Ascending aorta (tissue), 2 donors: ENCODE results near the gene PANK4. TPM values are rescaled to one million over a fixed set of nuclear protein-coding genes. Genes with fewer than 3 reads are reported as not detected.

Experiments
- DNase-seq, 2 donors: peaks; one replicate each; pipeline ENCODE4 v3.0.0-alpha.2; 2019; ENCODE audit warnings: low spot score in 2 of 2
- H3K27ac ChIP-seq, 2 donors: fragments of 200-600 bp; sonication (generic); one replicate each; pipeline ENCODE4 v1.5.1; 2016 to 2017; ENCODE audit warnings: mild to moderate bottlenecking in 1 of 2
- H3K27me3 ChIP-seq: fragments of 200-600 bp; sonication (generic); one replicate; pipeline ENCODE4 v1.5.1; 2017
- H3K36me3 ChIP-seq, 2 donors: fragments of 200-600 bp; sonication (generic); one replicate each; pipeline ENCODE4 v1.5.1; 2016
- H3K4me1 ChIP-seq, 2 donors: fragments of 200-600 bp; sonication (generic); one replicate each; pipeline ENCODE4 v1.5.1; 2016 to 2017; ENCODE audit warnings: mild to moderate bottlenecking in 1 of 2
- H3K4me3 ChIP-seq, 2 donors: fragments of 200-600 bp; sonication (generic); one replicate each; pipeline ENCODE4 v1.5.1; 2016 to 2017; ENCODE audit warnings: mild to moderate bottlenecking in 1 of 2
- H3K9me3 ChIP-seq, 2 donors: fragments of 200-600 bp; sonication (generic); one replicate each; pipeline ENCODE4 v1.5.1; 2016
- CTCF ChIP-seq, 3 experiments: fragments of 200-600 bp in 2 of 3; fragments of 450-650 bp in 1 of 3; sonication (generic) in 2 of 3; IDR thresholded peaks; one replicate each; pipeline ENCODE4 v1.5.1; 2016 to 2019; ENCODE audit warnings: antibody characterized with exemption in 3 of 3, mild to moderate bottlenecking in 1 of 3, moderate library complexity in 1 of 3
- intact Hi-C: fragments of 100-400 bp; cut with DNase I; formaldehyde crosslinking; loops from one replicate; pipeline ENCODE4 v1.15.1; 2023
- total RNA-seq: library from RNA; depleted of rRNA; stranded (reverse); fragments of >200 nt; gene quantifications from one replicate; pipeline ENCODE4 v1.1.0, GENCODE V29; 2016

PANK4 gene
- total RNA-seq, 1 donor from 2014 or later, result 80.5 TPM

GRCh38 chr1:2538872-2539271 lies 12.5 kb upstream of the PANK4 start:
- TF ChIP-seq CTCF (IDR thresholded peaks at IDR 0.05), result no peak
- no peaks in the 10 kb centered on the region for H3K36me3 ChIP-seq
- peaks cover 0 to 5% of the 10 kb centered on the region in 2 donors for H3K4me1 ChIP-seq
- no peak overlapping the region for H3K27ac ChIP-seq
- DNase-seq, result no peak
- intact Hi-C loops, result no loop called here
- peaks cover 3% of the 10 kb centered on the region for H3K27me3 ChIP-seq
- H3K4me3 ChIP-seq, result no peak overlapping the region
- H3K9me3 ChIP-seq, result no peaks in the 10 kb centered on the region

- Histone ChIP-seq H3K27ac (no peak overlapping the region), H3K9me3 (no peaks in the 10 kb centered on the region), H3K4me3 (no peak overlapping the region), H3K4me1 (peaks cover 0 to 3% of the 10 kb centered on the region in 2 donors), H3K27me3 (peaks cover 3% of the 10 kb centered on the region), H3K36me3 (no peaks in the 10 kb centered on the region)
- TF ChIP-seq CTCF (IDR thresholded peaks at IDR 0.05), result no peak
- intact Hi-C loops, result no loop called here
- DNase-seq, result no peak
Observed at GRCh38 chr1:2538376-2538775, 12.0 kb upstream of the PANK4 start.

DNA sequence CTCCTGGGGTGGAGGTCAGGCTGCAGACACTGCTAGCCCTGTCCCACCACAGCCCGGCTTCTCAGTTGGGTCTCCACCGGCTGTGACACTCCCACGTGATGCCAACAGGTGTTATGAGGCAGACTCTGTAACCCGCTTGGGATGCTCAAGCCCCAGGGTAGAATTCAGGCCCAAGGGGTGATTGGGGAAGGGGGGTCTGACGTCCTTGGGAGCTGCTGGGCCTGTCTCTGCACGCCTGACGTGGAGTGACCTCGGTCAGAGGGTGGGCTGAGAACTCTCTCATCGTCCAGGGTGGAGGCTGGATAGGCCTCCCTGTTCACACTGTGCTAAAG lies 11.4 kb upstream of the PANK4 start:
- Histone ChIP-seq H3K9me3 (no peaks in the 10 kb centered on the region), H3K27ac (no peak overlapping the region), H3K4me1 (peaks cover 0 to 3% of the 10 kb centered on the region in 2 donors), H3K27me3 (peaks cover 3% of the 10 kb centered on the region), H3K4me3 (no peak overlapping the region), H3K36me3 (no peaks in the 10 kb centered on the region)
- DNase-seq, result no peak
- intact Hi-C loops, result no loop called here
- TF ChIP-seq CTCF (IDR thresholded peaks at IDR 0.05), result no peak

GRCh38 chr1:2535981-2536380 lies 9.6 kb upstream of the PANK4 start:
- no peaks in the 10 kb centered on the region for H3K36me3 ChIP-seq
- H3K27ac ChIP-seq, result no peak overlapping the region
- peaks cover 3% of the 10 kb centered on the region for H3K27me3 ChIP-seq
- intact Hi-C loops, result no loop called here
- H3K4me3 ChIP-seq, result no peak overlapping the region
- H3K4me1 ChIP-seq, result peaks cover 3 to 15% of the 10 kb centered on the region in 2 donors
- DNase-seq, result no peak
- no peaks in the 10 kb centered on the region for H3K9me3 ChIP-seq
- TF ChIP-seq CTCF (IDR thresholded peaks at IDR 0.05), result no peak

DNA sequence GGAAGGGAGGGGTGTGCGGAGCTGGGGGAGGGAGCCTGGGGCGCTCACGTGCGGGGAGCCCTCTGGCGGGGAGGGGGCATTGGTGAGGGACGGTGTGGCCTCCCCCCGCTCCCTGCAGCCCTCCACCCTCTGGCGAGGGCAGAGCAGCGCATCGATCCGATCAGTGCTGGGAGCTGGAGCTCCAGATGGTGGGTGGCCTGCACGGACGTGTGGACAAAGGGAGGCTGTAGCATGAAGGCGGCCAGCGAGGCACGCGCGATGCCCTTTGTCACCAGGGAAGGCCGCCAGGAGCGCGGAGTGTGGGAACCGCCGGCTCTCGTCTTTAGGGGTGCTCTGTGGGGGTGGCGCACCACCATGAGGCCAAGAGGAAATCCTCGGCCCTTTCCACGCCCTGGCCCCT lies 9.1 kb upstream of the PANK4 start:
- H3K27me3 ChIP-seq, result peaks cover 2% of the 10 kb centered on the region
- no peak for TF ChIP-seq CTCF (IDR thresholded peaks at IDR 0.05)
- intact Hi-C loops, result no loop called here

More for the DNA sequence above, 9.1 kb upstream of the PANK4 start:
- no peaks in the 10 kb centered on the region for H3K36me3 ChIP-seq
- H3K27ac ChIP-seq, result no peak overlapping the region
- no peak overlapping the region for H3K4me3 ChIP-seq
- DNase-seq, result no peak
- H3K9me3 ChIP-seq, result no peaks in the 10 kb centered on the region
- H3K4me1 ChIP-seq, result peaks cover 8 to 16% of the 10 kb centered on the region in 2 donors
